ENCODE measurements around the gene FRMD4A. TPM values are rescaled to one million over a fixed set of nuclear protein-coding genes. Genes with fewer than 3 reads are reported as not detected.
A peak's percentile ranks its signal among the peaks of the same experiment; 100 is the strongest.

FRMD4A gene
- total and polyA plus RNA-seq, 2 of the 4 experiments (the other 2 are of a cell fraction) = 30.3 to 68.8 TPM

DNA sequence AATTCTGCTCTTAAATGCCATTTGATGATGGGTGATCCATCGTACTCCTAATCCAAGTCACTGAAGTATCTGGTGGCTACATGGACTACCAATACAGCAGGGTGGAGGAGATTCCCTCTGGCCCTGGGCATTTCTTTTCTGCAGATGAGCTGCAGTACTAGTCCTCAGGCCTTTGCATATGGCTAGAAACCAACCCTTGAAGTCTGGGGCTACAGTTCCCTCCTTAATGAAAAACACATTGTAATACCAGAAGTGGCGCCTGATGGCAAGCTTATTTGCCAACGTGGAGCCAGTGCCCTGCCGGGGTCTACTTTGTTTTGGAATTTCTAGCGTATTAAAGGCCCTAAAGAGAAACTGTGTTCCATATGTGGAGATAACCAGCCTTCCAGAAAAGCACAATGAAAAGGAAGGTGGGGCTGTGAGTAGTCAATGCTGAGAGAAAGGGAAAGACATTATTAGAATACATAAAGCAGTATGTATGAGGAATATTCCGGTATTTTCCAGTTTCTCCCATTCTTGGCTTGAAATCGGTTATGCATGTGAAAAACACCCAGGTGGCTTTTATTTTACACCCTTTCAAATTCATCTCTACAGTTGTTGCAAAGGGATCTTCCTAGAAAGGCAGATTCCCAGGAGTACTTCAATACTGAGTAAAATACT, 375.2 kb downstream of the FRMD4A start:
- BruUV-seq (replicated peaks) = no TSS peak
- no peak overlapping the region for H2BK5ac ChIP-seq (ENCODE audit: low read depth, low read length, poor library complexity, severe bottlenecking)
- H3K9me1 ChIP-seq (ENCODE audit: insufficient read depth, low read length) = peaks cover 9% of the 10 kb centered on the region
- no peaks in the 10 kb centered on the region for H3K36me3 ChIP-seq (ENCODE audit: control insufficient read depth, insufficient read depth, low read length)
- no peaks in the 10 kb centered on the region for H3K27me3 ChIP-seq (ENCODE audit: control insufficient read depth, insufficient read depth, low read length)
- H2AK9ac ChIP-seq (replicated peaks; ENCODE audit: low read depth, low read length, poor library complexity) = no peak overlapping the region
- peaks cover 11% of the 10 kb centered on the region for H3K4me1 ChIP-seq (ENCODE audit: control insufficient read depth, insufficient read depth, low read length)
- H3K4me2 ChIP-seq (ENCODE audit: low read depth, low read length) = no peak overlapping the region
- H3K18ac ChIP-seq (ENCODE audit: low read depth, low read length) = no peak overlapping the region
- intact Hi-C loops (cut with micrococcal nuclease) (loop anchor here (2.0 kb wide), 1 partner anchor 169 kb away; no protein-coding TSS in a partner anchor), in situ Hi-C loops (cut with MboI; ENCODE audit: low sequenced_read_pairs) (no loop called here), dilution Hi-C loops (cut with HindIII; ENCODE audit: low sequenced_read_pairs, unreplicated experiment) (no loop called here)
- no peak overlapping the region for H2BK15ac ChIP-seq (ENCODE audit: low read depth, low read length)
- H2AK5ac ChIP-seq (ENCODE audit: low read depth, low read length) = no peak overlapping the region
- no peak overlapping the region for H2AFZ ChIP-seq (replicated peaks; ENCODE audit: low read length, poor library complexity)
- ATAC-seq (ENCODE audit: low read depth) (no peak), DNase-seq (no peak)
- H3K56ac ChIP-seq (ENCODE audit: extremely low read depth, insufficient read depth, low read length) = no peak overlapping the region
- no peak overlapping the region for H3K4ac ChIP-seq (ENCODE audit: low read depth, low read length)
- no peak overlapping the region for H3K4me3 ChIP-seq (ENCODE audit: insufficient read depth, low read depth, low read length)
- H4K91ac ChIP-seq (ENCODE audit: insufficient read depth, low read depth, low read length) = peak overlapping the region; percentile 15; the same call in 1 of the 2 replicates
- H3K27ac ChIP-seq (ENCODE audit: insufficient read depth, low read length) = no peak overlapping the region
- H2BK20ac ChIP-seq (ENCODE audit: low read depth, low read length) = no peak overlapping the region
- no peaks in the 10 kb centered on the region for H3K9me3 ChIP-seq (ENCODE audit: control insufficient read depth, insufficient read depth, low read length)
- H3K14ac ChIP-seq (replicated peaks; ENCODE audit: low read depth, low read length) = no peak overlapping the region
- WGBS, 2 experiments (ENCODE audit: extremely low coverage in 2 of 2, insufficient read length in 1 of 2) = 60% methylated on average over 3 of the region's 7 CpGs; no CpG with 5 or more reads in 1 of the 2 experiments
- POLR2A ChIA-PET (ENCODE audit: unreplicated experiment) = no interaction called here
- CTCF ChIA-PET = interaction anchor here (0.7 kb wide), 1 partner anchor 38 kb away, joined by 5 read pairs; no protein-coding TSS in a partner anchor
- H4K5ac ChIP-seq (ENCODE audit: low read depth, low read length) = no peak overlapping the region
- peaks cover 0 to 17% of the 10 kb centered on the region in 2 experiments; a peak in 1 of 4 replicates for H3K79me1 ChIP-seq (ENCODE audit: low read depth in 1 of 2, low read length in 2 of 2)
- no peak overlapping the region for H2BK120ac ChIP-seq (ENCODE audit: low read depth, low read length)
- H3K9ac ChIP-seq (ENCODE audit: low read depth, low read length) = no peak overlapping the region
- H3K23ac ChIP-seq (ENCODE audit: low read depth, low read length) = no peak overlapping the region
- H4K8ac ChIP-seq (ENCODE audit: low read depth in 2 of 2, low read length in 2 of 2) = no peak overlapping the region
- no peaks in the 10 kb centered on the region for H4K20me1 ChIP-seq (ENCODE audit: insufficient read depth, low read length)
- no peak for TF ChIP-seq RFX5 (IDR thresholded peaks at IDR 0.05; ENCODE audit: low read depth, low read length)
- TF ChIP-seq NFE2L2 (IDR thresholded peaks at IDR 0.05; ENCODE audit: low read depth, low read length) = no peak
- TF ChIP-seq CTCF (conservative IDR thresholded peaks at IDR 0.05; ENCODE audit: low read depth, low read length) = no peak
- no peak for TF ChIP-seq RCOR1 (IDR thresholded peaks at IDR 0.05; ENCODE audit: insufficient replicate concordance, low read length)
- TF ChIP-seq CHD1 (IDR thresholded peaks at IDR 0.05; ENCODE audit: low read depth, low read length) = no peak
- TF ChIP-seq MXI1 (IDR thresholded peaks at IDR 0.05; ENCODE audit: borderline replicate concordance, low read depth, low read length) = no peak
- no peak for TF ChIP-seq ELK1 (IDR thresholded peaks at IDR 0.05; ENCODE audit: borderline replicate concordance, low read depth, low read length)
- TF ChIP-seq SMC3 (IDR thresholded peaks at IDR 0.05; ENCODE audit: low read depth, low read length) = no peak
- TF ChIP-seq MAZ (IDR thresholded peaks at IDR 0.05; ENCODE audit: borderline replicate concordance, low read depth, low read length) = no peak
- TF ChIP-seq, protein P1, sequence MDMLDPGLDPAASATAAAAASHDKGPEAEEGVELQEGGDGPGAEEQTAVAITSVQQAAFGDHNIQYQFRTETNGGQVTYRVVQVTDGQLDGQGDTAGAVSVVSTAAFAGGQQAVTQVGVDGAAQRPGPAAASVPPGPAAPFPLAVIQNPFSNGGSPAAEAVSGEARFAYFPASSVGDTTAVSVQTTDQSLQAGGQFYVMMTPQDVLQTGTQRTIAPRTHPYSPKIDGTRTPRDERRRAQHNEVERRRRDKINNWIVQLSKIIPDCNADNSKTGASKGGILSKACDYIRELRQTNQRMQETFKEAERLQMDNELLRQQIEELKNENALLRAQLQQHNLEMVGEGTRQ (IDR thresholded peaks at IDR 0.05; ENCODE audit: low read depth, low read length) = no peak
- no peak for TF ChIP-seq FOS (IDR thresholded peaks at IDR 0.05; ENCODE audit: low read depth, low read length)
- no peak for TF ChIP-seq CEBPB (IDR thresholded peaks at IDR 0.05; ENCODE audit: low read depth, low read length)
- TF ChIP-seq MAFK (IDR thresholded peaks at IDR 0.05; ENCODE audit: low read depth, low read length) = no peak
- TF ChIP-seq RAD21 (IDR thresholded peaks at IDR 0.05; ENCODE audit: low read length) = no peak
- TF ChIP-seq BHLHE40 (IDR thresholded peaks at IDR 0.05; ENCODE audit: low read depth, low read length) = no peak
- TF ChIP-seq POLR2A (IDR thresholded peaks at IDR 0.05; ENCODE audit: low read depth, low read length) = no peak

Data from IMR-90 (cell line).